Stimulated activated CD4-positive, alpha-beta T cell treated with anti-CD3 and anti-CD28 coated beads, Interleukin-15, amount 100 ng/mL, for 24 hours (primary cell): ENCODE results near the gene CRIP3.
"Not testable (repeated sequence)": the region's sequence is repeated elsewhere in the genome, so short reads cannot be mapped to it uniquely, and the experiment has no call there.

Experiments used
- DNase-seq: peaks from one replicate; pipeline ENCODE4 v3.0.0-alpha.2; 2020

The CRIP3 gene, protein sequence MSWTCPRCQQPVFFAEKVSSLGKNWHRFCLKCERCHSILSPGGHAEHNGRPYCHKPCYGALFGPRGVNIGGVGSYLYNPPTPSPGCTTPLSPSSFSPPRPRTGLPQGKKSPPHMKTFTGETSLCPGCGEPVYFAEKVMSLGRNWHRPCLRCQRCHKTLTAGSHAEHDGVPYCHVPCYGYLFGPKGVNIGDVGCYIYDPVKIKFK

DNA sequence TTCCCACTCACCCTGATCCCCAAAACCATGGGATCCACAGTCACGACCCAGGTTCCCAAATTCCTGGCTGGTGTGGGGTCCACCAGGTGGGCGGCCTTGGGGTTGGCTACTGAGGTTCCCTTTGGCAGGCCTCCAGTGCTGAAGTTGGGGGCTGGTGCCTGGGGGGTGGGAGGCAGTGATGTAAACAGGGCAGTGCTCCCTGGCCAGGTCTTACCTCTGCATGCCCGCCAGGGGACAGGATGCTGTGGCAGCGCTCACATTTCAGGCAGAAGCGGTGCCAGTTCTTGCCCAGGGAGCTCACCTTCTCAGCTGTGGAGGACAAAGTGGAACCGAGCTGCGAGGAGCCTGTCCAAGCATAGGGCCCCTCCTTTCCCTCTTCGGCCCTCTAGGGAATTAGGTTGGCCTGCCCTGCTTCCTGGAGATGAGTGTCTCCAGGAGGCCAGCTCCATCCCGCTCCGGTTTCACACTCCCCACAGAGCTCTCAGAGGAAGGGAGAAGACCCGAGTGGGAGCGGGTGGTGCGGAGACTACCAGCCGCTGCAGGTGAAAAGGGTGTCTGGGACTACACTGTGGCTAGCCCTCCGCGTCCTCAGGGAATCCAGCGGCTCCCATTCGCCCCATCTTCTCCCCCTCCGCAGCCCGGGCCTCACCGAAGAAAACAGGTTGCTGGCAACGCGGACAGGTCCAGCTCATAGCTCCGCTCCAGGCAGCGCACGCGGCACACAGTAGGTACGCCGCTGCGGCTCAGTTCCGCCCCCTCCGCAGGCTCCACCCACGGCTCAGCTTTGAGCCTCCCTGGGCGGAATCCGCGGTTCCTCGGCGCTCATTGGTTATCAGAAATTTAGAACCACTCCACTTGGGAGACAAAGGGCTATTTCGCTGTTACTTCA is at the start of gene CRIP3:
TSS of gene CRIP3 (minus strand) at position 726 of the 889 bp plus-strand sequence. CDS start at position 692, 34 bp downstream.
- peak; percentile 77 for DNase-seq

DNA sequence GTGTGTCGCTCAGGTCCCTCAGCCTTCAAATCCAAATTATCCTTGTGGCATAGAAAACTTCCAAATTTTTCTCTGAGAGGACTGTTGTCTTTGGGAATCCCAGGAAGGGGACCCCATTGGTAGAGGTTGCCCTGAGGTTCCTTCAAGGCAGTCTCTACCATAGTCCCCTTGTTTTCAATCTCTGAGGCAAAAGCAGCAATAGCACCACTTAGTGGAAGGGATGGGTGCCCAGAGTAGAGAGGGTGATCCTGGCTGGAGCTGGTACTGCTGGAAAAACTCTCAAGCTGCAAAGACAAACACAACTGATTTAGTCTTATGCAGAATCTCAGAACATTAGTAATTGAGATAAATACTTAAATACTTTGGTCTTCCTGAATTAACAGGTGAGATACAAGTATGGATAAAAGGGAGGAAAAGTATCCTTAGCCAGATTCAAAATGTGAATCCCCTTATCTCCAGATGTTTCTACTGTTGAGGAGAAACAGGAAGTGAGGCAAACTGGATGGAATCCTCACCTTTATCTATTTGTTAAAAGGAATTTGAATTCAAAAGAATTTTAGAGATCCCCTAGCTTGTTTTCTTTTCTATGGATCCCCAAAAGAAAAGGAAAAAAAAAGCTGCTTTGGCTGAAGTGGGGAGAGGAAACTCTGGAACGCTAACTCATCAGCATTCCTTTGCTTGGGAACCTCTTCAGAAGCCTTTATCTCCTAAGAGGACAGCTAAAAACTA is 47.4 kb upstream of the CRIP3 start:
- DNase-seq, result no peak

DNA sequence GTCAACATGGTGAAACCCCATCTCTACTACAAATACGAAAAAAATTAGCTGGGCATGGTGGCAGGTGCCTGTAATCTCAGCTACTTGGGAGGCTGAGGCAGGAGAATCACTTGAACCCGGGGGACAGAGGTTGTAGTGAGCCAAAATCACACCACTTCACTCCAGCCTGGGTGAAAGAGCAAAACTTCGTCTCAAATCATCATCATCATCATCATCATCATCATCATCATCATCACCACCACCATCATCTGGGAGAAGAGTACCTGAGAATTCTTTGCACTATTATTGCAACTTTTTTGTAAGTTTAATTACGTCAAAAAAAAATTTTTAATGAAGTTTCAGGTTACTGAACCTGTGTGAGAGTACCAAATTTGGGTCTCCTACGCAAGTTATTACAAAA is 43.3 kb upstream of the CRIP3 start:
- DNase-seq, result not testable (repeated sequence)

DNA sequence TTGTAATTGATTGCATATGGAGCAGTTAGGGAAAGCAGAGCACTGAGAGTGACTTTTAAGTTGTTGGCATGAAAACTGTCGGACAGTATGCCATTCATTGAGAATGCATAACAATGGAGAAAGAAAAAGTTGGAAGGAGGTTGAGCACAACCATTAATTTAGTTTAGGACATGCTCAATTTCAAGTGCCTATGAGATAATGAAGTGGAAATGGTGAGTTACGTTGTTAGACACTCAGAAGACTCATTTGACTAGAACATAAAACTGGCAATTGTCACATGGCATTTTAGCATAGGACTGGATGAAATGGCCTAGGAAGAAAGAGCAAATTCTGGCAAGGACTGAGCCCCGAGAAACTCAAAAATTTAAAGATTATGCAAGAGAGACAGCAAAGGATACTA is 38.8 kb upstream of the CRIP3 start:
- no peak for DNase-seq

DNA sequence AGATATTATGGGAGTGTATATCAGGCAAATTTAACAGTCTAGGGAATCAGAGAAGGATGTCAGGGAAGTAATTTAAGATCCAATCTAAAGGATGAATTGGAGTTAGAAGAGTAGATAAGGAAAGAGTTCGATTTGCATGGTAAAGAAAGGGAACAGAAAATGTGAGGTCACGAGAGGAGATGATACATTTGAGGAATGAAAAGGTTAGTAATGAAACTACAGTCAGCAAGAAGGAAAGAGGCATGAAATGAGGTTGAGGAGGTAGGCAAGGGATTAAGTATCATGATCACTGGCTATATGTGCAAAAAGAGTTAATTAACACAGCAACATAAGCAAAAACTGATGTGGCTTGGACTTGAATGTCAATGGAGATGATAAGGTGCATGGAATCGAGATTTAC is 38.4 kb upstream of the CRIP3 start:
- no peak for DNase-seq

DNA sequence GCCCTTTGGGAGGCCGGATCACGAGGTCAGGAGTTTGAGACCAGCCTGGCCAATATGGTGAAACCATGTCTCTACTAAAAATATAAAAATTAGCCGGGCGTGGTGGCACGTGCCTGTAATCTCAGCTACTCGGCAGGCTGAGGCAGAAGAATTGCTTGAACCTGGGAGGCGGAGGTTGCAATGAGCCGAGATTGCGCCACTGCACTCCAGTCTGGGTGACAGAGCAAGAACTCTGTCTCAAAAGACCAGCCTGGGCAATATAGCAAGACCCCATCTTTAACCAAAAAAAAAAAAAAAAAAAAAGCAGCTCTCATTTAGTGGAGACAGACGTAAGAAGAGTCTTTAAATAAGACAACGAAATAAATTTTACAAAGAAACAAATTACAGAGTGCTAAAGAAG is 37.6 kb upstream of the CRIP3 start:
- not testable (repeated sequence) for DNase-seq

DNA sequence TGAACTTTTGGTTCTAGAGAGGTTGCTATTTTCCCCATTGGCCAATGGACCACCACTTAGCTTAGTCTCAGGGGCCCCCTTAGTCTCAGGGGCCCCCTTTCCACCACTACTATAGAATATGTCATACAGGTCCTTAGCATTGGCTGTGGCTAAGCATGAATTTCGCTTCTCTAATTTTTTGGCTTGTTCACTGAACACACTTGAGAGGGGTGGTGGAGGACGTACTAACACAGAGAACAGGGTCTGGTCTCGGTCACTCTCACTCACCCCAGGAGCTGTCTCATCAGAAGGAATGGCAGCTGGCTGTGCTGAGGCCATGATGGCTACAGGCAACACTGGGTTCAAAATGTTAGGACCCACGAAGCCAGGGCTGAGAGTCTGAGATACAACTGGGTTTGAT is 30.5 kb upstream of the CRIP3 start:
- no peak for DNase-seq

DNA sequence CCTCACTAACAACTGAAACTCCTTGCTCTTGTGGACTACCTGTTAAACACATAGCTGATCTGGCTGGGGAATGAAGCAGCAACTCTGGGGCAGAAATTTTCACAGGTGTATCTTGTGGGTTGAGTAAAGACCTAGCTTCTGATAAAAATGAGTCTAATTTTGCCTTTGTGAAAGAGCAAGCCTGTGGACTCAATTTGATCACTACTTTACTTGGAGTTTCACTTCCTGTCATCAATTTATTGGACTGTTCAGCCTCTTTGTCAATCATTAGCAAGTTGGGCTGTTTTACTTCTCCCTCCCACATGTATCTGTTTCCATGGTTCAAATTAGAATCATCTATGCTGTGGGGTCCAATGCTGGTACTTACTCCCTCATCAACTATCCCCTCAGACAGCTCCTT is 29.6 kb upstream of the CRIP3 start:
- no peak for DNase-seq

DNA sequence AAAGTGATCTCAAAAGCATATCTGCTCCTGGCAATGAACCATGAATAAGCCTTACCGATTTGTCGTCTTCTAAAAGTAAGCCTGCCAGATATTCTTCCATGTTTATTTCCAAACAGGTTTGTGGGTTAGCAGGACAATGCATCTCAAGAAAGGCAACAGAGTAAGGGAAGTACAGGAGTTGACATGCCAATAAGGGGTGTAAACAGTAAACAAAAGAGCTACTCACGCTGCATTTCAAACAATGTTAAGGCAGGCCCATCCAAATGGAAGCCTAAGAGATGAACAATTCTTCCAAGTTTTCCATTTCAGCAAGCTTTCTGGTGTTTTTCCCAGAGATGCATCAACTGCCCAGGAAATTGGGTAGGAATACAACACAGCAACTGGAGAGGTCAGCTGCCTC is 27.8 kb upstream of the CRIP3 start:
- DNase-seq, result no peak

DNA sequence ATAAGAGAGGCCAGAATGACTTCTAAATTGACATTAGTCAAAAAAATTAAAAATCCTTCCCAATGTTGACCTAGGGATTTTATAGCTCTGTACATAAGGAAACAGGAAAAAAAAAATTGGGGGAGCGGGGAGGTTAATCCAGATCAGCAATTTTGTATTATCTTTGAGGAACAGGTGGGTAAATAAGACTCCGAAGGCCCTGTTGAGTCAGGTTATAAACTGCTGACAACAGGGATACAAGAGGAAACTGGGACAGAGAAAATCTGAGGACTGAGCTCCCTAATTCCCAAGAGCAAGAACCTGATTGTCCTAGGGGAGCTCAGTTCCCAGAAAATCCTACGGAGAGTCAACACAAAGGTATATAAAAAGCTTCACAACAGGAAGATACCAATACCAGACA is 26.8 kb upstream of the CRIP3 start:
- DNase-seq, result no peak

DNA sequence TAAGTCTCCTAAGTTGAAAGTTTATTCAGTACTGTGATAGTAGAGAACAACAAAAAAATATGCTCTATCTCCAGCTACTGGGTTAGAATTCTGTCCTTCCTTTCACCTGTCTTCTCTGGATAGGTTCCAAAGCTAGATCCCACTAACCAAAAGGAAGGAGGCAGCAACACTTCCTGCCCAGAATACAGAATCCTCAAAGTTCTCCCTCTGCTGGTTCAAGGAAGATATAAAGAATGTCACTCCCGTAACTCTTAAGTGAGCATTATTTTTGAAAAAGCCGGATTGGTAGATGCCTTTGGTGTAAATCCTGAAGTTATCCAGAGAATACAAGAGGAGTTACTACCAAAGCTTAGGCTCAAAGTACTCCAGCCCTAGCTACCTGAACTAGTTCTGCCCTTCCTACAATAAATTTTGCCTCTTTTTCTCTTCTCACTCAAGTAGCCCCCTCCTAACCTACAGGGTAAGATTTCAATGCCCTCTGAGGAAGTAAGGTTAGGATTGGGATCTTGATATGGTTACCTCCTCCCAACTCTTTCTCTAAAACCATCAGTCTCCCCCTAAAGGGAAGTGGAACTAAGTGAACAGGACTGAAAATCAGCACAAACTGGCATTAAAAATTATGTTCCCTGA is 26.0 kb upstream of the CRIP3 start:
- no peak for DNase-seq

DNA sequence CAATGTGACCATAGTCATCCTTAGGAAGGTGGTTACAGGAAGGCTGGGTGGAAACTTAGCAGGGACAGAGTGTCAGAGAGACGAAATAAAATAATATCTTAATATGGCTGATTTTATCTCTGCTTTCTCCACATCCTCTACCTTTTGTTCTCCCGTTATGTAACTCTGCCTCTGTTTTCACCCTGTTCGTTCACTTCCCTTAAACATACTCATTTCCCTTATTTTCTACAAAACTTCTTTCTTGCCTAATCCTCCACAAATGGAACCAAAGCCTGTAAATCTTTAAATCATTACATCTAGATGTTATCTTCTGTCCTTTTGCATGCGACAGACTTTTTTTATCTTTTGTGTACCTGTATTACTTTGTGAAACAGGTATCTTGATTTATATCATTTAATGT is 23.3 kb upstream of the CRIP3 start:
- DNase-seq, result no peak

DNA sequence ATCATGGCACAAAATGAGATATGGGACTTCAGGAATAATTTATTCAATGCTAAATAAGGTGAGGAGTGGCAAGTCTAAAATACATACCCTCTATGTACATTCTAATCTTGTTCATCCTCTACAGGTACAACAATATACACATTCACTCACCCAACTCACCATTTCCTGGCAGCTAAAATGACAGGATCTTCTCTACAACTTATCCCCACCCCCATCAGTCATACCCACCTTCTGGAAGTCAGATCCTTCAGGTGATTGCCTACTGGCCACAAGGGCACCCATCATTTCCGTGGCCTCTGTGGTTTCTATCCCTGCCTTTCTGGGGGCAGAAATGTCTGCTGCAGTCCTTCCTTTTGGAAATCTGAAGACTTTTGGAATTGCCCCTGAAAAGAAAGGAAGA is 22.8 kb upstream of the CRIP3 start:
- DNase-seq, result no peak

DNA sequence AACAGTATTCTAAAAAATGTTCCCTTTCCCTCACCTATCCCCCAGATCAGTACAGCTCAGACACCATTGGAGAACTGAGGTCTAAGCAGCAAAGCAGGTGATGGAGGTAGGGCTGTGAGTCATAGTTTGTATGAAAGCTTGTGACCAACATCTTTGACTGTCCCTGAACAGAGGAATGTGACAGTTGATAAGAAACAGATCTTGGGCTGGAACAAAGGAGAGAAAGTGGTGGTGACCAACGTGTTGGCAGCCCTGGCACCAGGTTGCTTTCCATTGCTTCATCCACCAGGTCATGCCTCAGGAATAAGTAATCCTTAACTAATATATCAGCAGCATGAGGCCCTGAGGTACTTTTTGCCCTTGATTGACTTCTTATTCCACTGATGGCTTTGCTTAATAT is 19.9 kb upstream of the CRIP3 start:
- DNase-seq, result no peak

DNA sequence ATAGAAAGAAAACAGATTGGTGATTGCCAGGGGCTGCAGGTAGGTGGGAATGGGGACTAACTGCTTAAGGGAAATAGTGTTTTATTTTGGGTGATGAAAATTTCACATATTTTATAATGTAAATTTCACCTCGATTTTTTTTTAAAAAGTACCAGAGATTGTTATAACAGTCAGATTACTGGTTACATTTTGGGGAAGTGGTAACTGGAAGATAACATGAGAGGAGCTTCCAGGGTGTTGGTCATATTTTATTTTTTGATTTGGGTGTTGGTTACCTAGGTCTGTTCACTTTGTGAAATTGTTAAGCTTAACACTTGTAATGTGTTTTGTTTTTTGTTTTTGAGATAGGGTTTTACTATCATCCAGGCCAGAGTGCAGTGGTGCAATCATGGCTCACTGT is 17.2 kb upstream of the CRIP3 start:
- DNase-seq, result no peak

DNA sequence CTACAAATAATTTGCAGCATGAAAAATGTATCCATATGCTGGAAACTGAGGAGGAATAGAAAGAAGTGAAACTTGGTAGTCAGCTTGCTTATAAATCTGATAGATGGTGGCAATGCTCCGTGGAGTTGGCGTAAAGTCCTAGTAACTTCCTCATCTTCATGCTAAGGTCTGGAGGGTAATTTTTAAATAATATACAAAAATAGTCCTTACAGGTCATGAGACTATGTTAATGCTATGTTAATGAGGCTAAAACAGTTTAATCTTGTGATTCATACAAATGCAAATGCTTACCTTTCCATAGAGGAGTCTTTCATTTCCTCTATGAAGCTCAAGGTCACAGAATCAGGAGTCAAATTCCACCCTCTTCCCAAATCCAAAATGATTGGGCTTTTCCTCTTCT is 9.4 kb upstream of the CRIP3 start:
- no peak for DNase-seq

DNA sequence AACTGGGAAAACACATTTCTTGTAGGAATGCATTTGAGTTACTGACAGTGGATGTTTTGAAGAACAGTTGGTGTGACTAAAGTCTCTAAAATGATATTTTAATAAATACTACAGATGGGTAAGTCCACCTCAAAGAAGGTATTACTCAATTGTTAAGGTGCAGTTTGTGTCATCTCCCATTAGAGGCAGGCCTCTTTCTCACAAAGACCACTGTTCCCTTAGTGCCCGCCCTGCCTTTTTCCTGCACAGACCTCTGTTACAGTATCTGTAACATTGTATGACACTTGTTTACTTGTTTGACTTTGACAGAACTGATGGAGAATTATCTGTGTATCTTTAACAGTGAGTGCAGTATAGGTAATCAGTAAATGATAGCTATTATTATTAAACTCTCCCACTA is 5.2 kb upstream of the CRIP3 start:
- DNase-seq, result no peak

DNA sequence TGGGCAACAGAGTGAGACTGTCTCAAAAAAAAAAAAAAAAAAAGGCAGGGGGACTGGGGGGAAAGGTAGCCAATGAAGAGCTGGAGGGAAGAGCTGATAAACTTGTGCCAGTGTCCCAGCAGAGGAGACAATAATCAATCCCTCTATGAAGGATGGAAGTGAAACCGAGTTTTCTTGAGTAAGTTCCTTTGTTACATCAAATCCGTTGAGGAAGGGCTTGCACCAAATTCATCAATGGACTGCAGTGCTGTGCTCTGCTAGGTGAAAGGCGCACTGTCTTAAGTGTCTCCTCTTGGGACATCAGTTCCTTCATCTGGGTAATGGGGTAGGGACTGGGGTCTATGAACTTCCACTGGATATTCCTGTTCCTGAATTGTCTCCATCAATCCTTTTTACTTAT is 3.0 kb upstream of the CRIP3 start:
- no peak for DNase-seq

DNA sequence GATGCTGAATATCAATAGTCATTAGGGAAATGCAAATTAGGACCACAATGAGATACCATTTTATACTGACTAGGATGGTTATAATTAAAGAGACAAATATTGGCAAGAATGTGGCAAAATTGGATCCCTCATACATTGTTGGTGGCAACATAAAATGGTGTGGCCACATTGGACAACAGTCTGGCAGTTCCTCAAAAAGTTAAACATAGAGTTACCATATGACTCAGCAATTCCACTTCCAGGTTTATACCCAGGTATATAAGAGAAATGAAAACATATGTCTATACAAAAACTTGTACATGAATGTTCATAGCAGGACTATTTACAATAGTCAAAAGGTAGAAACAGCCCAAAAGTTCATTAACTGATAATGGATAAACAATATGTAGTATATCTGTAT is 2.0 kb upstream of the CRIP3 start:
- DNase-seq, result no peak

DNA sequence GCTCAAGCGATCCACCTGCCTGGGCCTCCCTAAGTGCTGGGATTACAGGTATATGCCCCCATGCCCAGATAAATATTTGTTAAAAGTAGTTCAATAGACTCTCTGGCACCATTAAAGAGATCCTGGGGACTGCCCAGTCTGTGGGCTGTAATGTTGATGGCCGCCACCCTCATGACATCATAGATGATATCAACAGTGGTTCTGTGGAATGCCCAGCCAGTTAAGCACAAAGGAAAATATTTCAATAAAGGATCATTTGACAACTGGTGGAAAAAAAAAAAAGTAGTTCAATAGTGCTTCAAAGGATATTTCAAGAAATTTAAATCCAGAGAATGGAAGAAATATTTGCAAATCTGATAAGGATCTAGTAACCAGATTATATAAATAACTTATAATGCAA is 1.5 kb upstream of the CRIP3 start:
- no peak for DNase-seq

DNA sequence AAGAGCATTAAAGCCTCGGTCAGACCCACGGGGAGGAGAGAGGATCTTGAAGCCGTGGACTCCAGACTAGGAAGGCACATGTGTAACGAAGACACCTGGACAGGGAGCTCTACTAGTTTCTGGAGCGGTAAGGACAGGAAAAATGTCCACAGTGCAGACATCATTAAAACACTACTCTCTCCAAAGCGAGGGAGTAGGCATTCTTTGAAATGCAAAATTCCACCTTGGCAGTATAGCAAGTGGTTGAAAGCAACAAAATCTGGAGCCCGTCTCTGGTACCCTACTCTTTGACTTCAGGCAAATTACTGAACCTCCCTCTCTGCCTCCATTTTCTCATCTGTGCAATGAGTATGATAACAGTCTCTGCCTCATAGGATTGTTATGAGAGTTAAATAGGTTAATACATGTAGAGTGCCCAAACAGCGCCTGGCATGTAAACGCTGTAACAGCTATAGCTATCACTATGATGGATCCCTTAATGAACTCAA is 408 bp upstream of the CRIP3 start:
- DNase-seq, result no peak

DNA sequence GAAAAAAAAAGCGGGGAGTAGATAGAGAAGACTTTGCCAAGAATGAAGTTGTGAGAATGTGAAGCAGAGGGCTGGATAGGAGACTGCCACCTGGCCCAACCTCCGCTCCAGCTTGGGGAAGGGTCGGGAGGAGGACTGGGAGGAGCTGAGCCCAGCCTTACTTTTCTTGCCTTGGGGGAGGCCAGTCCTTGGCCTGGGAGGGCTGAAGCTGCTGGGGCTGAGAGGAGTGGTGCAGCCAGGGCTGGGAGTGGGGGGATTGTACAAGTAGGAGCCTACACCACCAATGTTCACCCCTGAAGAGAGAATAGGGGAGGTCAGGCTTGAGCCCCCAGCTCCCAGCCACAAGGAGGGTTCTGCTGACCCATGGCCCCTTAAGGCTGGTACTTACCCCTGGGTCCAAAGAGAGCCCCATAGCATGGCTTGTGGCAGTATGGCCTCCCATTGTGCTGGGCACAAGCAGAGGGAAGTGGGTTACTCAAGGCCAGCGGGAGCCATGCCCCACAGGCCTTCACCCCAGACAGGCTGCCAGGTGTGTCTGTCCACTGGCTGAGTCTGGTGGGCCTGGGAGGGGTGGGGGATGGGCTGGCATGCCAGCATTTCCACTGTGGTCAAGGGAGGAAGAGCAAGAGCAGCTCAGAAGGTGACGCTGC is 1.1 kb downstream of the CRIP3 start:
- DNase-seq, result no peak

DNA sequence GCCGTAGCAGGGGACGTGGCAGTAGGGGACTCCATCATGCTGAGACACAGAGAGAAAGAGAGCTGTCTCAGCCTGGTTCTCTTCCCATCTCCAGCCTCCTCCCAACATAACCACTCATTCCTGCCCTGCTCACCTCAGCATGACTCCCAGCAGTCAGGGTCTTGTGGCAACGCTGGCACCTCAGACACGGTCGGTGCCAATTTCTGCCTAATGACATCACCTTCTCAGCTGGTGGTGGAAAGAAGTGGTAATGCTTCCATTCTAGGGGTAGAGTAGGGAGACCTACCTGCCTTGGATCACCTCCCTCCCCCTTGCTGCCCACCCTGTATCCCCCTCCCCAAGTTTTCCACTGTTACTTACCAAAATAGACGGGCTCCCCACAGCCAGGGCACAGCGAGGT is 2.5 kb downstream of the CRIP3 start:
- no peak for DNase-seq
